MM.1S (cell line): ENCODE data around the gene NMNAT2.

Source experiments
- DNase-seq: peaks from one replicate; pipeline ENCODE4 v3.0.0-alpha.2; 2015
- H2AFZ ChIP-seq: fragments of 300-600 bp; sonication (generic); 2 replicates; pipeline ENCODE4 v1.6.0; 2016; ENCODE audit warnings: antibody characterized with exemption, low read length
- H3F3A ChIP-seq: fragments of 300-600 bp; sonication (generic); 2 replicates; pipeline ENCODE4 v1.6.1; 2016; ENCODE audit warnings: mild to moderate bottlenecking, antibody characterized with exemption, low read length, moderate library complexity, mixed read lengths; ENCODE audit not compliant: insufficient read depth
- H3K27ac ChIP-seq: fragments of 300-600 bp; sonication (generic); 2 replicates; pipeline ENCODE4 v1.5.1; 2016; ENCODE audit warnings: mild to moderate bottlenecking, low read length
- H3K27me3 ChIP-seq: fragments of 300-600 bp; sonication (generic); replicated peaks from 2 replicates; pipeline ENCODE4 v1.6.0; 2016; ENCODE audit warnings: low read length; ENCODE audit not compliant: insufficient read depth
- H3K36me3 ChIP-seq: fragments of 300-600 bp; sonication (generic); replicated peaks from 2 replicates; pipeline ENCODE4 v1.6.1; 2016; ENCODE audit warnings: mild to moderate bottlenecking, low read length, mixed read lengths; ENCODE audit not compliant: insufficient read depth
- H3K4me1 ChIP-seq: fragments of 300-600 bp; sonication (generic); 2 replicates; pipeline ENCODE4 v1.6.1; 2016; ENCODE audit warnings: low read length, mixed read lengths
- H3K4me2 ChIP-seq: fragments of 300-600 bp; sonication (generic); 2 replicates; pipeline ENCODE4 v1.6.0; 2016; ENCODE audit warnings: low read depth, low read length
- H3K4me3 ChIP-seq: fragments of 300-600 bp; sonication (generic); 2 replicates; pipeline ENCODE4 v1.5.1; 2016; ENCODE audit warnings: low read length, mixed read lengths
- H3K79me2 ChIP-seq: fragments of 300-600 bp; sonication (generic); 2 replicates; pipeline ENCODE4 v1.6.1; 2016; ENCODE audit warnings: mixed run types, low read length, mixed read lengths
- H3K9ac ChIP-seq: fragments of 300-600 bp; sonication (generic); 2 replicates; pipeline ENCODE4 v1.6.1; 2016; ENCODE audit warnings: low read length, mixed read lengths
- H3K9me2 ChIP-seq: fragments of 300-600 bp; sonication (generic); replicated peaks from 2 replicates; pipeline ENCODE4 v1.6.1; 2016; ENCODE audit warnings: mild to moderate bottlenecking, low read length, mixed read lengths; ENCODE audit not compliant: insufficient read depth
- H3K9me3 ChIP-seq: fragments of 300-600 bp; sonication (generic); replicated peaks from 2 replicates; pipeline ENCODE4 v1.6.1; 2016; ENCODE audit warnings: mild to moderate bottlenecking, low read length, mixed read lengths; ENCODE audit not compliant: insufficient read depth
- H4K20me1 ChIP-seq: fragments of 300-600 bp; sonication (generic); 2 replicates; pipeline ENCODE4 v1.6.1; 2016; ENCODE audit warnings: mild to moderate bottlenecking, low read length, moderate library complexity, mixed read lengths; ENCODE audit not compliant: insufficient read depth
- CTCF ChIP-seq: fragments of 300-600 bp; sonication (generic); IDR thresholded peaks from 2 replicates; pipeline ENCODE4 v1.5.1; 2016; ENCODE audit warnings: antibody characterized with exemption, low read length, mixed read lengths
- EZH2 ChIP-seq: fragments of 300-600 bp; sonication (generic); optimal IDR thresholded peaks from 2 replicates; pipeline ENCODE3; 2017; ENCODE audit warnings: low read depth, mild to moderate bottlenecking, antibody characterized with exemption, low read length, mixed read lengths
- EZH2phosphoT487 ChIP-seq: fragments of 300-600 bp; sonication (generic); IDR thresholded peaks from 2 replicates; pipeline ENCODE4 v1.6.1; 2018; ENCODE audit warnings: antibody characterized with exemption, low read length

NMNAT2 gene

GRCh38 chr1:183231545-183231944 lies 186.6 kb downstream of the NMNAT2 start:
- no peaks in the 10 kb centered on the region for H3K9me3 ChIP-seq
- H3K4me1 ChIP-seq, result peaks cover 9% of the 10 kb centered on the region
- H4K20me1 ChIP-seq, result no peaks in the 10 kb centered on the region
- no peaks in the 10 kb centered on the region for H3K9me2 ChIP-seq
- H3K27me3 ChIP-seq, result no peaks in the 10 kb centered on the region
- no peaks in the 10 kb centered on the region for H3F3A ChIP-seq
- no peak overlapping the region for H3K27ac ChIP-seq
- no peak overlapping the region for H3K4me3 ChIP-seq
- TF ChIP-seq EZH2phosphoT487 (no peak), EZH2 (no peak), CTCF (no peak)
- H3K79me2 ChIP-seq, result no peaks in the 10 kb centered on the region
- no peaks in the 10 kb centered on the region for H3K36me3 ChIP-seq
- H3K4me2 ChIP-seq, result no peak overlapping the region
- DNase-seq, result no peak
- no peak overlapping the region for H2AFZ ChIP-seq
- no peak overlapping the region for H3K9ac ChIP-seq

GRCh38 chr1:183230413-183230812 lies 187.8 kb downstream of the NMNAT2 start:
- H3K27ac ChIP-seq, result no peak overlapping the region
- H3K79me2 ChIP-seq, result no peaks in the 10 kb centered on the region
- no peaks in the 10 kb centered on the region for H3K27me3 ChIP-seq
- H3K9ac ChIP-seq, result no peak overlapping the region
- H3K4me1 ChIP-seq, result peaks cover 9% of the 10 kb centered on the region
- no peak for DNase-seq
- H2AFZ ChIP-seq, result no peak overlapping the region
- no peaks in the 10 kb centered on the region for H3K9me2 ChIP-seq
- H4K20me1 ChIP-seq, result no peaks in the 10 kb centered on the region
- TF ChIP-seq EZH2phosphoT487 (no peak), EZH2 (no peak), CTCF (no peak)
- no peaks in the 10 kb centered on the region for H3K9me3 ChIP-seq
- no peaks in the 10 kb centered on the region for H3K36me3 ChIP-seq
- H3K4me3 ChIP-seq, result no peak overlapping the region
- no peaks in the 10 kb centered on the region for H3F3A ChIP-seq
- H3K4me2 ChIP-seq, result no peak overlapping the region

GRCh38 chr1:183228347-183229220 lies 189.6 kb downstream of the NMNAT2 start:
- Histone ChIP-seq H3K9me2 (no peaks in the 10 kb centered on the region), H3K4me1 (peaks cover 9% of the 10 kb centered on the region), H3K4me2 (no peak overlapping the region), H3K79me2 (no peaks in the 10 kb centered on the region), H2AFZ (no peak overlapping the region), H3K9me3 (no peaks in the 10 kb centered on the region), H3F3A (no peaks in the 10 kb centered on the region), H3K9ac (no peak overlapping the region), H3K36me3 (no peaks in the 10 kb centered on the region), H3K4me3 (no peak overlapping the region), H3K27ac (no peak overlapping the region), H3K27me3 (no peaks in the 10 kb centered on the region), H4K20me1 (no peaks in the 10 kb centered on the region)
- DNase-seq, result no peak
- TF ChIP-seq EZH2phosphoT487 (no peak), EZH2 (no peak), CTCF (no peak)
